CD14-positive monocyte (primary cell): Measurements from ENCODE around the gene EMID1. TPM values are rescaled to one million over a fixed set of nuclear protein-coding genes. Genes with fewer than 3 reads are reported as not detected.

Experiments
- DNase-seq, 3 donors: peaks; one replicate each; pipeline ENCODE4 v3.0.0-alpha.2; 2011 to 2022
- H2AFZ ChIP-seq: 2 replicates; pipeline ENCODE4 v1.6.0; 2012; ENCODE audit warnings: mild to moderate bottlenecking, low read depth, low read length, inconsistent platforms; ENCODE audit not compliant: insufficient read depth, poor library complexity, severe bottlenecking
- H3K27ac ChIP-seq, 2 donors: 1 replicate in 1 of 2; 2 replicates in 1 of 2; pipeline ENCODE4 v1.5.1; 2012 to 2013; ENCODE audit warnings: low read length in 2 of 2, control low read depth in 1 of 2, inconsistent platforms in 1 of 2, low read depth in 1 of 2, mild to moderate bottlenecking in 1 of 2
- H3K27me3 ChIP-seq, 2 donors: one replicate each; pipeline versions ENCODE4 v1.6.0 to v1.6.1; 2011 to 2013; ENCODE audit warnings: low read length in 2 of 2; ENCODE audit not compliant: control insufficient read depth in 2 of 2, insufficient read depth in 2 of 2
- H3K36me3 ChIP-seq, 2 donors: replicated peaks in 1 of 2; 1 replicate in 1 of 2; 2 replicates in 1 of 2; pipeline versions ENCODE4 v1.5.1 to v1.6.1; 2012 to 2013; ENCODE audit warnings: low read length in 2 of 2, control low read depth in 1 of 2, inconsistent platforms in 1 of 2, mild to moderate bottlenecking in 1 of 2; ENCODE audit not compliant: insufficient read depth in 2 of 2, control insufficient read depth in 1 of 2
- H3K4me1 ChIP-seq, 2 donors: 1 replicate in 1 of 2; 2 replicates in 1 of 2; pipeline versions ENCODE4 v1.5.1 to v1.6.1; 2012 to 2013; ENCODE audit warnings: low read length in 2 of 2, control low read depth in 1 of 2, inconsistent platforms in 1 of 2, mild to moderate bottlenecking in 1 of 2, moderate library complexity in 1 of 2; ENCODE audit not compliant: insufficient read depth in 2 of 2, control insufficient read depth in 1 of 2
- H3K4me2 ChIP-seq: replicated peaks from 2 replicates; pipeline ENCODE3; 2012; ENCODE audit warnings: low read length, moderate library complexity, mild to moderate bottlenecking; ENCODE audit not compliant: poor library complexity, severe bottlenecking; ENCODE audit errors: extremely low read depth
- H3K4me3 ChIP-seq, 3 experiments: fragments of 200-600 bp in 1 of 3; sonication (generic) in 1 of 3; replicated peaks in 1 of 3; 1 replicate in 2 of 3; 2 replicates in 1 of 3; pipeline ENCODE4 v1.5.1; 2011 to 2013; ENCODE audit warnings: low read length in 3 of 3, mild to moderate bottlenecking in 3 of 3, control low read depth in 2 of 3, low read depth in 2 of 3, inconsistent platforms in 1 of 3, moderate library complexity in 1 of 3
- H3K79me2 ChIP-seq: 2 replicates; pipeline ENCODE4 v1.6.0; 2012; ENCODE audit warnings: mild to moderate bottlenecking, control low read depth, inconsistent platforms, low read length, moderate library complexity; ENCODE audit not compliant: insufficient read depth
- H3K9ac ChIP-seq: 2 replicates; pipeline ENCODE4 v1.6.0; 2017; ENCODE audit warnings: low read length, mild to moderate bottlenecking; ENCODE audit not compliant: insufficient read depth, poor library complexity, severe bottlenecking
- H3K9me3 ChIP-seq, 2 donors: replicated peaks in 1 of 2; 1 replicate in 1 of 2; 2 replicates in 1 of 2; pipeline versions ENCODE4 v1.5.1 to v1.6.1; 2012 to 2013; ENCODE audit warnings: low read length in 2 of 2, control low read depth in 1 of 2; ENCODE audit not compliant: control insufficient read depth in 1 of 2, insufficient read depth in 1 of 2
- H4K20me1 ChIP-seq: 2 replicates; pipeline ENCODE4 v1.6.0; 2012; ENCODE audit warnings: mild to moderate bottlenecking, low read length, control low read depth, moderate library complexity; ENCODE audit not compliant: insufficient read depth
- H3K27ac Mint-ChIP-seq, 7 donors: one replicate each; pipeline ENCODE4 v1.8.0; 2020; ENCODE audit warnings: mild to moderate bottlenecking in 7 of 7, mixed read lengths in 7 of 7, moderate library complexity in 6 of 7, inconsistent platforms in 2 of 7
- H3K27me3 Mint-ChIP-seq, 3 donors: one replicate each; pipeline ENCODE4 v1.8.0; 2021 to 2022; ENCODE audit warnings: low read depth in 3 of 3, mild to moderate bottlenecking in 3 of 3, mixed read lengths in 3 of 3, moderate library complexity in 3 of 3, inconsistent platforms in 1 of 3
- H3K36me3 Mint-ChIP-seq, 2 donors: one replicate each; pipeline ENCODE4 v1.8.0; 2020; ENCODE audit warnings: mixed read lengths in 2 of 2, inconsistent platforms in 1 of 2, mild to moderate bottlenecking in 1 of 2
- H3K4me1 Mint-ChIP-seq: one replicate; pipeline ENCODE4 v1.8.0; 2020; ENCODE audit warnings: mild to moderate bottlenecking, mixed read lengths
- H3K4me3 Mint-ChIP-seq, 2 donors: one replicate each; pipeline ENCODE4 v1.8.0; 2020; ENCODE audit warnings: mild to moderate bottlenecking in 2 of 2, mixed read lengths in 2 of 2, moderate library complexity in 1 of 2
- H3K9me3 Mint-ChIP-seq, 7 donors: one replicate each; pipeline ENCODE4 v1.8.0; 2020 to 2022; ENCODE audit warnings: mixed read lengths in 7 of 7, mild to moderate bottlenecking in 6 of 7, moderate library complexity in 6 of 7, inconsistent platforms in 2 of 7
- WGBS: methylation state at CpG from one replicate; pipeline ENCODE4 v1.1.5; 2013; ENCODE audit warnings: missing lambda C conversion rate; ENCODE audit not compliant: insufficient coverage; 5-methylcytosine and 5-hydroxymethylcytosine counted together
- intact Hi-C, 2 donors: fragments of 100-400 bp; cut with micrococcal nuclease; formaldehyde crosslinking; loops; one replicate each; pipeline versions ENCODE4 v1.15.0 to v1.15.1; 2023
- polyA plus RNA-seq, 3 donors: library from polyadenylated mRNA; depleted of rRNA in 1 of 3; unstranded in 2 of 3; stranded (reverse) in 1 of 3; fragments of 300-500 nt in 2 of 3; fragments of >200 nt in 1 of 3; fragmentation: Illumina TruSeq in 2 of 3; gene quantifications; 1 replicate in 2 of 3; 2 replicates in 1 of 3; pipeline ENCODE4 v1.2.3, GENCODE V29; 2012 to 2021
- TF ChIP-seq, protein P1 (sequence below): fragments of 200-600 bp; IDR thresholded peaks from one replicate; pipeline ENCODE4 v1.8.0; 2022; ENCODE audit warnings: antibody characterized with exemption, mild to moderate bottlenecking

EMID1 gene
- polyA plus RNA-seq, 3 donors, result not detected

DNA sequence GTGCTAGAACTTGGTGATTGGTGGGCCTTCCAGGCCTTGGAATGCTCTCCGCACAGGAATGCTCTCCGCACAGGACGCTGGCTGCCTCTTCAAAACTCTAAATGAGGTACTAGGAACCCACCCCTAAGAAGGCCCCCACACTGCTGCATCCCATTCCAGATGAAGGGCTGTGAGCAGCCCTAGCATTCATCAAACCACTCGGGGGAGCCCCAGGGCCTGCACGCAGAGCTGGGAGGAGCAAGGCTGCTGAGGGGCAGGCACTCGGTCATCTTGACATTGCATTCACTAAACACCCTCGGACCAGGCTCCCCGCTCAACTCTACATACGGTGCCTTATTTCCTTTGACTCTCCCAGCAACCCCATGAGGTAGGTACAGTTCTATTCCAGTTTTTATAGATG lies 49.2 kb upstream of the EMID1 start:
- intact Hi-C loops, result loop anchor here in 1 of 2 donors (10.0 kb wide), 1 partner anchor 72 kb away; no protein-coding TSS in a partner anchor
- no peak overlapping the region for H3K4me2 ChIP-seq
- Mint-ChIP-seq H3K9me3 (peaks cover 0 to 3% (median 0%) of the 10 kb centered on the region in 7 donors), H3K4me3 (no peak overlapping the region), H3K36me3 (no peaks in the 10 kb centered on the region), H3K27me3 (peaks cover 5 to 23% (median 12%) of the 10 kb centered on the region in 3 donors), H3K27ac (peak overlapping the region in 1 of 7 donors; percentile 43), H3K4me1 (peaks cover 32% of the 10 kb centered on the region)
- H2AFZ ChIP-seq, result no peak overlapping the region
- no peak overlapping the region for H3K4me3 ChIP-seq
- H4K20me1 ChIP-seq, result no peaks in the 10 kb centered on the region
- no peak overlapping the region for H3K9ac ChIP-seq
- no peak overlapping the region for H3K27ac ChIP-seq
- H3K36me3 ChIP-seq, result no peaks in the 10 kb centered on the region
- no peaks in the 10 kb centered on the region for H3K79me2 ChIP-seq
- 37% methylated on average over 2 of the region's 9 CpGs for WGBS
- TF ChIP-seq, protein P1, sequence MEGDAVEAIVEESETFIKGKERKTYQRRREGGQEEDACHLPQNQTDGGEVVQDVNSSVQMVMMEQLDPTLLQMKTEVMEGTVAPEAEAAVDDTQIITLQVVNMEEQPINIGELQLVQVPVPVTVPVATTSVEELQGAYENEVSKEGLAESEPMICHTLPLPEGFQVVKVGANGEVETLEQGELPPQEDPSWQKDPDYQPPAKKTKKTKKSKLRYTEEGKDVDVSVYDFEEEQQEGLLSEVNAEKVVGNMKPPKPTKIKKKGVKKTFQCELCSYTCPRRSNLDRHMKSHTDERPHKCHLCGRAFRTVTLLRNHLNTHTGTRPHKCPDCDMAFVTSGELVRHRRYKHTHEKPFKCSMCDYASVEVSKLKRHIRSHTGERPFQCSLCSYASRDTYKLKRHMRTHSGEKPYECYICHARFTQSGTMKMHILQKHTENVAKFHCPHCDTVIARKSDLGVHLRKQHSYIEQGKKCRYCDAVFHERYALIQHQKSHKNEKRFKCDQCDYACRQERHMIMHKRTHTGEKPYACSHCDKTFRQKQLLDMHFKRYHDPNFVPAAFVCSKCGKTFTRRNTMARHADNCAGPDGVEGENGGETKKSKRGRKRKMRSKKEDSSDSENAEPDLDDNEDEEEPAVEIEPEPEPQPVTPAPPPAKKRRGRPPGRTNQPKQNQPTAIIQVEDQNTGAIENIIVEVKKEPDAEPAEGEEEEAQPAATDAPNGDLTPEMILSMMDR, result no peak
- H3K9me3 ChIP-seq, result no peaks in the 10 kb centered on the region
- H3K27me3 ChIP-seq, result no peaks in the 10 kb centered on the region
- H3K4me1 ChIP-seq, result peaks cover 21 to 29% of the 10 kb centered on the region in 2 donors
- no peak for DNase-seq

DNA sequence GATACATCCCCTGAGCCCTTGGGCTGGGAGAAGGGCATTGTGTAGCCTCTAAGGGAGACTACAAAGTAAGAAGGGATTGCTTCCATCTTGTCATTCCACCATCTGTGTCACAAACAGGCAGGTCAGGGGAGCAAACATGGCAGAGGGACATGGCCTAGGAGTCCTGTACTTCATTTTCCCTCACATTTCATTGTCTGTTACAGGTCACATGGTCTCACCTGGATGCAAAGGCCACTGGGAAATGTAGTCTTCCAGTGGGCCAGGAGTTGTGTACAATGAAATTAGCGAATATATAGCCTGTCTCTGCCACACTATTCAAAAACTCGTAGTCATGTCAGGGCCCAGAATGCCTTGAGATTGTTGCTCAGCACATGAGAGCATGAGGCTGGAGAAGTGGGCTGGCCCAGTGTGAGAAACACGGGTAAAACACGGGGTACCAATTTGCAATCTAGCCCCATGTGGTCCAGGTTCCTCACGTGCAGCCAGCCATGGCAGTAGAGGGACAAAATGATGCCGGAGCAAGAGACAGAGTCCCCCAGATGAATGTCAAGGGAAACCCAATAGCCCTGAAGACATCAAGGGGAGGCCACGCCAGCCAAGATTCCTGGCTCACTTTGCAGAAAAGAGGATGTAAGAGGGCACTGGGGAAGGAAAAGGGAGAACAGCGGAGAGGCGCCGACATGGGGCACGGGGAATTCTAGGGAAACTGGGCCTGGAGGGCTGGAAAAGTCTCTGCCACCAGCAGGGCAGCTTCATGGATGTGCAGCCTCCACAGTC lies 47.7 kb upstream of the EMID1 start:
- H4K20me1 ChIP-seq, result no peaks in the 10 kb centered on the region
- no peak overlapping the region for H3K4me3 ChIP-seq
- no peaks in the 10 kb centered on the region for H3K9me3 ChIP-seq
- H3K36me3 ChIP-seq, result no peaks in the 10 kb centered on the region
- H3K27me3 ChIP-seq, result no peaks in the 10 kb centered on the region
- peak in 1 of 3 donors; percentile 0 for DNase-seq
- H3K4me3 Mint-ChIP-seq, result no peak overlapping the region
- H3K36me3 Mint-ChIP-seq, result no peaks in the 10 kb centered on the region
- no peak overlapping the region for H3K27ac ChIP-seq
- H3K9ac ChIP-seq, result no peak overlapping the region
- H3K79me2 ChIP-seq, result no peaks in the 10 kb centered on the region
- H3K27ac Mint-ChIP-seq, result no peak overlapping the region
- no peak overlapping the region for H3K4me2 ChIP-seq
- peaks cover 6 to 19% (median 12%) of the 10 kb centered on the region in 3 donors for H3K27me3 Mint-ChIP-seq
- TF ChIP-seq, protein P1, result no peak
- peaks cover 0 to 3% (median 0%) of the 10 kb centered on the region in 7 donors for H3K9me3 Mint-ChIP-seq
- peaks cover 19% of the 10 kb centered on the region for H3K4me1 Mint-ChIP-seq
- H3K4me1 ChIP-seq, result peaks cover 10 to 17% of the 10 kb centered on the region in 2 donors
- intact Hi-C loops, result loop anchor here in 1 of 2 donors (10.0 kb wide), 1 partner anchor 73 kb away; no protein-coding TSS in a partner anchor
- H2AFZ ChIP-seq, result no peak overlapping the region
- WGBS, result 84% methylated on average over 11 of the region's 11 CpGs
